HG03135 (cell line): ENCODE results near the gene SDK1.

Source experiments
- ATAC-seq: cut with Tn5 transposase; IDR thresholded peaks from one replicate; pipeline ENCODE4 v1.9.1; 2021; ENCODE audit warnings: mild to moderate bottlenecking, moderate library complexity; ENCODE audit not compliant: unreplicated experiment

The SDK1 gene

DNA sequence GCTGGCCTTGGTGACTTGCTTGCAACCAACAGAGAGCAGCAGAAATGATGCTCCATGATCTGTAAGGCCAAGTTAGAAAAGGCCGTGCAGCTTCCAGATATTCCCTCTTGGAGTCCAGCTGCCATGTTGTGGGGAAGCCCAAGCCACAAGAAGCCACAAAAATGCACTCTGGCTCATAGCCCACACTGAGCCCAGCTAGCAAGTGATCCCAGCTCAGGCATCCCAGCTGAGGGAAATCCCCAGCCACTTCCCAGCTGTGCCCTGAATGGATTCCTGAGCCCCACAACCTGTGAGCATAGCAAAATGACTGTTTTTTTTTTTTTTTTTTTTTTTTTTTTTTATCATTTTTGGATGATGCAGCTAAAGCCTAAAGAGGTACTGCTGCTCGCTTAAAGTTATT is 11.1 kb upstream of the SDK1 start:
- no peak for ATAC-seq

DNA sequence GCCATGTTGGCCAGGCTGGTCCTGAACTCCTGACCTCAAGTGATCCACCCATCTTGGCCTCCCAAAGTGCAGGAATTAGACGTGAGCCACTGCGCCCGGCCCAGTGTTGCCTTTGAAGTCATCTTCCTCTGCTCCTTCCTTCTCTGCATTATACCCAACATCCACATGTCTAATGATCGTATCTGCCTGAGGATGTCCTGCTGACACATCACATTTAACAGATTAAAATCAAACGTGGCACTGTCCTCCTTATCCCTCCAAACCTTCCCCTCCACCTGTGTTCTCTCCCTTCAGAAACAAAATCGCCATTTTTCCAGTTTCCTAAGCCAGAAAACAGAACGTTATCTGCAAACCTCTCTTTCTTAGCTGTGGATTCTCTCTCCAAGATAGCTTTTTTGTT is 8.4 kb upstream of the SDK1 start:
- ATAC-seq = no peak

DNA sequence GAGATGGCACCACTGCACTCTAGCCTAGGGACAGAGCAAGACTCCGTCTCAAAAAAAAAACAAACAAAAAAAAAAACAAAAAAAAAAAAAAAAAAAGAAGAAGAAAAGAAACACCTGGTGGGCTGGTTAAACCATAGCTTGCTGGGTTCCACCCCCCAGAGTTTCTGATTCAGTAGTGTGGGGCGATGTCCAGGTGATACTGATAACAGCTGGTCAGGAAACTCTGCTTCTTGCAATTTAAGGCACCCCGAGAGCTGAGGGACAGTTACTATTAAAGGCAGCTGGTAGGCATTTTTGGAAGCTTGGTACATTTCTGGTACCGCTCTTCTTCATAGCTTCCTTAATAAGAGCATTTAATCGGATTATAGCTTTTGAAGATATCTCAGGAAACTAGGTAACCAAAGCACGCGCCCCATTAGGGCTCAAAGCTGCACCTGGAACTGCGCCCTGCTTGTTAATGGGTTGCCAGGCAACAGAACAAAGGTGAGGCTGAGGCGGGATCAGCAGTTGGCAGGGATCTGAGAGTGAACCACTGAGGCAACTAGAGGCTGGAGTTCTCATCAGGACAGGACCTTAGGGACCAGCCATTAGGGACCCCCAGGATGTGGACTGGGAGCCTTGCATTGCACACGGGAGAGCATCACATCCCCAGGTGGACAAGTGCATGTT is 6.5 kb upstream of the SDK1 start:
- no peak for ATAC-seq

DNA sequence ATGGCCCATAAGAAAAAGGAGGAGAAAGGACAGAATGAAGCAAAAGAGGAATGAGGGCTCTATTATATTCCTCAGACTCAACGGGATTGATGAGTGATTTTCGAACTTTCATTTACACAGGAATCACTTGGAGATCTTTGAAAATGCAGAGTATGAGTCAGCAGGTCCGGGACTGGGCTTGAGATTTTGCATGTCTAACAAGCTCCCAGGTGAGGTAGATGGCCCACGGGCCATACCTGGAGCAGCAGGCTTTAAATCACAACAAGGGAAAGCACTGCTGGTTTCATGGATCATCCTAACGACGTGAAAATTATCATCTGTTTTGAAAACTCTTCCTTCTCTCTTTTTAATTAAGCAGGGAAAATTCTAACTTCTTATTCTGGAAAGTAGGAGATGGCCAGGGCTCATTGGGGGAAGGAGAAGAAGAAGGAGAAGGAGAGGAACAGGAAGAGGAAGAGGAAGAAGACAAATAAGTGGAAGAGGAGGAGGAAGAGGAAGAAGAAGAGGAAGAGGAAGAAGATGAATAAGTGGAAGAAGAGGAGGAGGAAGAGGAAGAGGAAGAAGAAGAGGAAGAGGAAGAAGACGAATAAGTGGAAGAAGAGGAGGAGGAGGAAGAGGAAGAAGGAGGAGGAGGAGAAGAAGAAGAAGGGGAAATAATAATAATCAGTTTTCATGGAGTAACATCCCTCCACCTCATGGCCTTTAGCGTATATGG is 3.8 kb upstream of the SDK1 start:
- no peak for ATAC-seq

DNA sequence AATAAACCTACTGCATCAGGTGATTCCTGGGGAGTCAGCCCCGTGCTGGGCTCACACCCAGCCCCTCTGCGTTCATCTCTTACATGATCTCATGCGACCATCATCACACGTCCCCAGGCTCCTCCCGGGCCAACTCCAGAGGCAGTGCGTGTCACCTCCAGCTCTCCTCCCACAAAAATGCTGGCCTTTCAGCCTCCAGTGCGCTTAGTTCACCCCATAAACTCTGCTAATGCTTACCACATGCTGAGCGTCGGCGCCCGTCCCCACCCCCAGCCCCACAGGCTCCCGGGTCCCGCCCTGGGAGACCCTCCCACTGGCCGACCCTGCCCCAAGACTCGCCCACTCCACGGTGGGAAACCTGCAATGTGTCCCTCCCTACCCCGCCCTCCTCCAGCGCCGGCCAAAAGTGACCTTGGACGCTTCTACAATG is 816 bp upstream of the SDK1 start:
- ATAC-seq = no peak

DNA sequence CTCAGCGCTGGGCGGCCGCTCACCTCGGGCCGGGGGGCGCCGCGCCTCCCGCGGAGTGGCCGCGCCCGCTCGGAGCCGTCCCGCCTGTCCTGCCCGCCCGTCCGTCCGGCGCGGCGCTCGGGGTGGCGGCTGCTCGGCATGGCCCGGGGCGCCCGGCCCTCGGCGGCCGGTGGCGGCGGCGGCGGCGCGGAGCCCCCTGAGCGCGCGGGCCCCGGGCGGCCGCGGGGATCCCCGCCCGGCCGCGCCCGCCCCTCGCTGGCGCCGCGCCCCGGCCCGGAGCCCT is 338 bp downstream of the SDK1 start:
- ATAC-seq = peak; percentile 26

DNA sequence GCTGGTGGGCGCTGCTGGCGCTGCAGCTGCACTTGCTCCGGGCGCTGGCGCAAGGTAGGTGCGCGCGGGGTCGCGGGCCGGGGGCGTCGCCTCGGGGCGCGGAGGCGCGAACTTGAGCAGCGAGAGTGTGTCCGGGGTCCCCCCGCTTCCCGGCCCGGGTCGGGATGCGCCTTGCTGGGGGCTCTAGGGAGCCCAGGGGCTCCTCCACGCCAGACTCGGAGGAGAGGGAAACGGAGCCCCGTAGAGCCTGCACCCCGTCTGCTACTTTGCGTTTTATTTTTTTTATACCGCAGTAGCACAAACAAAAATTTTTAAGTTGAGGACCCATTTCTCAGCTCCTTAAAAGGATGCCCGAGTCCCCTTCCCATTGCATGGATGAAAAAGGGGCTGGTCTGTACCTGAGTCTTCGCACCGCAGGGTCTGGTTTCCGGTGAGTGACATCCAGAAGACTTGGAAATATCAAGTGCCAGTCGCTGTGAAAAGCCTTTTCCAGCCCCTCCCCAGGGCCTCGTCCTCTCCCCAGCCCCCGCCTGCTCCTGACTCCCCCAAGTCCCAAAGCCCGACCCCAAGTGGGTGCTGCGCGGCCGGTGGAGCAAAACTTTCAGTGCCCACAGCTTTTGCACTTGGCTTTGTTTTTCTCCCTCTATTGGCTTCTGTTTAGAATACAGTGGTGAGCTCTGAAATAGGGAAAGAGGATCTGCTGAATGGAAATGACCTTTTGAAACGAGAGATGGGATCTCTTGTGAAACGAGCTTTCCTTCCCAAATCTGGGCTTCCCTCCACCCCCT is 973 bp downstream of the SDK1 start:
- no peak for ATAC-seq

DNA sequence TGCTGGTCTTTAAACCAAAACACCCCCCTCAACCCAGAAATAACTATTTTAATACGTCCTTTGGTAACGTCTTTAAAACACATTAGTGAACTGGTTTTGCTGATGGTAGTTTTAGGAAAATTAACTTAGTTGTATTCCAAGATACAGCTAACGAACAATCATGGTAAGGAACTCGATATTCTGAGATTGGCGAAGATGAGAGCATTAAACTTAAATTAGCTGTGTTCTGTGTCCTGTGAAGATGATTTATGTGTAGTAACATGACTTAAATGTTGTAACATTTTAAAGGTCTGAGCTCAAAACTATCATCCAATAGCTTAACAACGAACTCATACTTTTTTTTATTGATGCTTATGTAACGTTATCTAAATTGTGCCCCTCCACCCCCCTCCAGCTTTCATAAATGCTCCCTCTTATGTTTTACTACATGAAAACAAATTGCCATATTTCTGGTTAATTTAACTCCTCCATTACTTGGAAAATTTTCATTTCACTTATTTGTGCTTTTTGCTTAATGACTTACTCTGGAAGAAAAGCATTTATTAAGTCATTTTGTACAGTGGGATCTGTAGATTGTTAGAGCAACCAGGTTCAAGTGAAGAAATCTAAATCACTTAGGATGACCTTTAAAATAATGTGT is 1.7 kb downstream of the SDK1 start:
- ATAC-seq = no peak

DNA sequence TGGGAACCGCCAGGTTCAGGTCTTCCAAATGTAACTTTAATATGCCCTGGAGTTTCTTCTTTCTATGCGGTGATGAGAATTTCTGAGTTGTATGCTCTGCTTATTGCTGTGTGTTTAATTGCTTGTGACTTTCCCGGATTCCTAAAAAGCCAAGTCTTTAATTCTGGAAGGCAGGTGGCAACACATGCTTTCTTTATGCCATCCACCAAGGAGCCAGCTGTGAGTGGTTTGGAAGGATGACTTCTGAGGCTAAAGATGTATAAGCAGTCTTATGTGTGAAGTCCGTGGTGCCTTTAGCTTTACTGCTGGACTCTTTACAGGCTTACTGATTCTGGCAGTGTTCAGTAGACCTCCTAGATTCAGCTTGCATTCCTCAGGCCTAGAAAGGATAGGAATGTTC is 3.1 kb downstream of the SDK1 start:
- ATAC-seq = no peak

DNA sequence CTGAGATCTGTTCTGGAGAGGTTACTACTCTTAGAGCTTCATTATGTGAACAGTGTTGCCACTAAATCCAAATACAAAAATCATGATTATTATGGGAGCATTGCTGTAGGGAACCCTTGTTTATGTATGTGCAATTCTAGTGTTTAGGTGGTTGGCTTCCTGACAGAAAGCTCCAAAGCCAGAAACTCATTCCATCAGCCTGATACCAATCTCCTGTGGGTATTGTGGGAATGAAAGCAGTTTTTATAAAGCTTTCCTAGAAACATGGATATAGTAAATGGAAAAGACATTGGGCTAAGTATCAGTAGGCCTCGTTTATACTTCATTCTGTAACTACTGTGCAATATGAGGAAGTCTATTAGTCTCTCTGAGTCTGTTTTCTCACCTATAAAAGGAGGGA is 6.4 kb downstream of the SDK1 start:
- no peak for ATAC-seq

DNA sequence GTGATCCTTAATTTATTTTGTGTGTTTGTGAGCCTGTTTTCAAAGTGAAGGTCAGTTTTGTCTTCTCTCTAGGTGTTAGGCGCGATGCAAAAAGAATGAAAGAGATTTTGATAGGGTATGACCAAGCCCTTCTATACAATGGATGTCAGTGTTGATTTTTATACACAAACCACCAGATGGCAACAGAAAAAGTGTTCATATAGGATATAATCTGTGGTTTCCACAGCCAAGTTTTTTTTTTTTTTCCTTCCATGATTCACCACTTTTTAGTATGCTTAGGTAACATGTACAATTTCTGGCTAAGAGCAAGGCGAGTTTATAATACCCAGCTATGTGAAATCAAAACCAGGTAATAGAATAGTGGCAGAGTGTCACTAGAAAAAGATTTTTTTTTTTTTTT is 8.1 kb downstream of the SDK1 start:
- no peak for ATAC-seq

DNA sequence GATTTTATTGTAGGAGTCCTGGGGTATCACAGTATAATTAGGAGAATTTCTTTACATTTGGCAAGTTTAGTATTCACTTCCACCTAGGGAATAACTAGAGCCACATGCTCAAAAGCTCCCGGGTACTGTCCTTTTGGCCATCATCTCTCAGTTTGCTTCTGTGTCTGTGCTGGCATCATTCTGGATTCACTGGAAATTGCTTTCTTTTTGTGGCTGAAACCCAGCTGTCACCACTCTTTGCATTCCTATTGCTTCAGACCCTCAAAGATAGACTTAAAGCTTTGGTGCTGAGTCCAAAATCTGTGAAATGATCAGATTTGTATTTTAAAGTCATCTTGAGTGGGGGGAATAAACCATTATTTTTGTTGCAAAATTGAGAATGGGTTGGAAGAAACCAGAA is 8.9 kb downstream of the SDK1 start:
- ATAC-seq = no peak

DNA sequence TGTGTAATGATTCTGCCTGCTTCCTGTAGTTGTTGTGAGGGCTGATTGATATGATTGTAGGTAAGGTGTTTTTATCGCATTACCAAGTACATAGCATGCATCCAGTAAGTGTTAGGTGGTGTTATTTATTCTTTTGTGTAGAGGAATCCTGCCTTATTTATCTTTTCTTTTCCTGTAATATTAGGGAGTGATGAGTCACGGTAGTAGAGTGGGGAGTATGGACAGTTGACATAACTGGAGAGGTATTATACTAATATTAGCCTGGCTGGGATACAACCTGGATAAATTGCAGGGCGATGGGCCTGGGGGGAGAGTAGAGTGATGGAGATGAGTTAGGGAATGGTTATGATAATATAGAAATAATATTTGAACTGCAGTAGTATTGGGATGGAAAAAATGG is 9.8 kb downstream of the SDK1 start:
- ATAC-seq = no peak

DNA sequence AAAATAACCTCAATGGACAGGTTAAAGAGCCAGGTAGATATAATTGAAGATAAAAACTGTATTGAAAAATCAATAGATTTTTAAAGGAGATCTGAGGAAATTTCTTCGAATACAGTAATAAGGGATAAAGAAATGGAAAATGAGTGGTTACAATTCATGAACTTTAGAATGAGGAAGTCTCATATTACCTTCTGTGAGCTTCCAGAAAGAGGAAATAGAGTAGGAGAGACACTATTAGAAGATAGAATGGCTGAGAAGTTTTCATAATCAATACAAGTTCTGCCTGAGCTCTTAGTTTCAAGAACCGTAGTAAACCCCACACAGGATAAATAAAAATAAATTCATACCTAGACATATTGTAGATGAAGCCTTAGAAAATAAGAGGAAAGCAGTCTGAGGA is 11.5 kb downstream of the SDK1 start:
- no peak for ATAC-seq

DNA sequence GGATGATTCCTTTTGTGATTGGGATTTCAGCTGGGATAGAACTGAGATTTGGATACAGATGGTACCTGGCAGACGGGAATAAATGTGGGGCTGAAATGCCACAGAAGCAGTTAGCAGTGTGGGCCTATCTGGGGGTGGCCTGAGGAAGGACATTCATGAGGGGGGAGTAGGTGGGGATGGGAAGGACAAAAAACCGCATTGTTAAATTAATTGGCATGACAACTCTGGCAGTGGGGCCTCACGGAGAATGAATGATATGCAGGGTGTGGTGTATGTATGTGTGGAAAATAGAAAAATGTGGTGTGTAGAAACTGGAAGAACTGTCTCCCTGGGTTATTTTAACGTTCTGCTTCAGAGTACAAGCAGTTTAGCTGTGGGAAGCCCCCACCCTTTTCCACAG is 17.8 kb downstream of the SDK1 start:
- no peak for ATAC-seq

DNA sequence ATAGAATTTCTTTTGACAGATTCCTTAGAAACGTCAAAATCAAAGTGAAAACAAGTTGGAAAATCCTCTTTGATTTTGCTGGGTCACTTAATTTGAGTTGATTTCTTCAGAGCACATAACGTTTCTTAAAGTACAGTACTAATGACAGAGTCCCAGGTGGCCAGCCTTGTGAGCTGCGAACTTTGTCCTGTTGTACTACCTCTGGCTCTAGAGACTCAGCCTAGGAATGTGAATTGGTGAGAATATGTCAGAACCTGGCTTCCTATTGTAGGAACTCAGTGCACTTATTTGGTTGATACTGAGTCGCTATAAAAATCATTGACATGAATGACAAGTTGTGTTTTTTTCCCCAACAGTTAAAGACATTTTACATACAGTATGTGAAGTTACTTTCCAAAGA is 20.2 kb downstream of the SDK1 start:
- no peak for ATAC-seq

DNA sequence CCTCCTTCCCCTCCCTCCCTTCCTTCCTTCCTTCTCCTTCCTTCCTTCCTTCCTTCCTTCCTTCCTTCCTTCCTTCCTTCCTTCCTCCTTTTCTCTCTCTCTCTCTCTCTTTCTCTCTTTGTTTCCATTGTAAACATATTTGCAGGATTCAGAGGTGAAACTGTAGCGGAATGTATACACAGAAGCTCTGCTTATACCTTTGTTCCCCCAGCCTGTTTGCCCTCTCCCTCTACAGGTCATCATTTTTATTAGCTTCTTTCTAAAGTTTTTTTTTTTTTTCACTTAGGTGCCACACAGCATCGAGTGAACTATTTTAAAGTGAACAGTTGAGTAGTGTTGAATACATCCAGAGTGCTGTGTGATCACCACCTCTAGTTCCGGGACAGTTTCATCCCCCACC is 20.7 kb downstream of the SDK1 start:
- no peak for ATAC-seq

DNA sequence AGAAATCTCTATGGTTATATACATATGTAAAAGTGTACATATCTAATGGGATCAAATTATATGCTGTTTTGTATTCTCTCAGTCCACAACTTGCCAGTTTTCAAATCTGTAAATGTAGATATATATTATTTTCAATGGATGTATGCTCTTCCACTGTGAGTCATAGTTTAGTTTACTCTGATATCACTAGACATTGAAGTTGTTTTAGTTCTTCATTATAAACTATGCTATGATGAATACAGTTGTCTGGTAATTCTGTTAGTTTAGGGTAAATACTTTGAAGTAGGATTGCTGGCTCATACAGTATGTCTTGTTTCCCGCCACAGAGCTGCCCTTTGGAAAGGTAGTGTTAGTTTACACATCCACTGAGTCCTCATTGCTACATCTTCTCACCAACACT is 25.2 kb downstream of the SDK1 start:
- no peak for ATAC-seq

DNA sequence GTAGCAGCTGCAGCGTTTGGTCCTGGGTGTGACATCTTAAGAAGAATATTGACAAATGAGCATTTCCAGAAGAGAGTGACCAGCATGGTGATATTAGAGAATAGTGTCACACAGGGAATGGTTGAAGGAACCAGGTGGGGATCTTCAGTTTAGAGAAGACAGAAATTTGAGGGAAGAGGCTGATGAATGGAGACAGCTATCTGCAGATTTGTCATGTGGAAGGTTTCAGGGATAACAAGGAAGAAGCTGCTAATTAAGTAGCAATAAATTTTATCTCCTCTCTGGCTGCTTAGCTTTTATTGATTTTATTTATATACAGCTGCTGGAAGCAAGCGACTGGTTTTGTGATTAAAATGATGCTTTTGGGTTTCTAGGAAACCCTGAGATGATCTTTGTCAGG is 26.0 kb downstream of the SDK1 start:
- no peak for ATAC-seq

DNA sequence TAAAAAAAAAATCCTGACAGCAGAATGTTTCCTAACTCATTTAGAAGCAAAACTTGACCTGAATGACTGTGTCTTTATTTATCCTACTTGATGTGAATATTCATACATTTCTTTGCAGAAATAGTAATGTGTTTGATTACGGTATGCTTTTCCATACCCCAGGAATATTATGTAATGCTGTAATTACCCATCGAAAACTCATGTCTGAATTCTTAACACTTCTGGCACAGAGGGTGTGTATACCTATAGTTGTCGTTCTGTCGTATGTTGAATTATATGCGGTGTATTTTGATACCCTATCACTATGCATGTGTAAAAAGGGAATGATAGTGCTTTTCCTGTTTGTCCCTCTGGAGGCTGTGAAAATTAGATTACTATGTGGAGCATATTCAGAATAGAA is 26.6 kb downstream of the SDK1 start:
- no peak for ATAC-seq

DNA sequence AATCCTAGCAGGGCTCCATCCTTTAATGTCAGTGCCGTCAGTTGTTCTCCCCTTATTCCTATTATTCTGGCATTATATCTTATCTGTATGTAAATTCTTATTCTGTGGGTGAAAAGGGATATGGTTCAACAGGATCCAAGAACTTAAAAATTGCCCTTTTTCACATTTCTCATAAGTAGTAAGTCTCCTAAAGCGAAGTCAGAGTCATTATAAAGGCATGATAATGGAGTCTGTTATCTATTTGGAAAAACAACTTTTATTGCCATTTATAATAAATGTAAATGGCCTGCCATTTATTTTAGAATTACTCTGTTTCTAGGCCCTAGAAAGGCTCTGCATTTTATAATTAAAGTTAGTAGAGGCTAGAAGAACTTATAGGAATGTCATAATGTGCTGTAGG is 31.3 kb downstream of the SDK1 start:
- ATAC-seq = no peak

DNA sequence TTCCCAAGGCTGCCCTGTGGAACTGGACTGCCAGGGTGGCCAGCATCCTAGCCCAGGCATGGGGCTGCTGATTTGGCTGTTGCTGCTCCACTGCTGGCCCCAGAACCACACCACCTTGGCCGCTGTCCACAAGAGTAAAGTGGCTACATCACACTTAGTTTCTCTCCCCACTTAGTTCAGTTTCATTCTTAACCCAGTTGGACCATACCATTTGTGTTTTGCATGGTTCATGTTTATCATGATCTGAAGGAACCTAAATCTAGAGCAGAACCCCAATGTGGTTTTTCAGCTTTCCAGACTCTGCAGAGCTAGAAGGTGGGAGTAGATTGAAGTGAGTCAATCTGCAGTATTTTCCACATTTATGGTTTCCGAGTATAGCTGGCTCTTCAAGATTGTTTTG is 32.8 kb downstream of the SDK1 start:
- no peak for ATAC-seq
